ENCODE results near the gene GNL3L. TPM values are rescaled to one million over a fixed set of nuclear protein-coding genes. Genes with fewer than 3 reads are reported as not detected.
"Not testable (repeated sequence)": the region's sequence is repeated elsewhere in the genome, so short reads cannot be mapped to it uniquely, and the experiment has no call there.

Gene GNL3L
- total RNA-seq, result 19.9 TPM
- long read RNA-seq, partial matches to known transcripts, result 0 of 6 reads
- long read RNA-seq, other reads (novel, unspliced or antisense), result 2 of 6 reads

GRCh38 chrX:54529552-54530356 lies at the start of gene GNL3L:
TSS of gene GNL3L (plus strand) at chrX:54530219. CDS start at chrX:54532567, 2,348 bp downstream.
- ATAC-seq (peak; percentile 96), DNase-seq (peak; percentile 92)
- intact Hi-C loops (cut with micrococcal nuclease), result no loop called here

GRCh38 chrX:54482839-54483593 lies 47.0 kb upstream of the GNL3L start:
- intact Hi-C loops (cut with micrococcal nuclease), result no loop called here
- peak; percentile 46 for ATAC-seq
- peak; percentile 39 for DNase-seq

- DNase-seq (no peak), ATAC-seq (no peak)
- intact Hi-C loops (cut with micrococcal nuclease), result no loop called here
Observed at GRCh38 chrX:54483946-54484345, 46.1 kb upstream of the GNL3L start.

- DNase-seq (peak; percentile 40), ATAC-seq (peak; percentile 46)
- intact Hi-C loops (cut with micrococcal nuclease), result no loop called here
Observed at GRCh38 chrX:54484666-54485065, 45.4 kb upstream of the GNL3L start.

GRCh38 chrX:54489819-54490218 lies 40.2 kb upstream of the GNL3L start:
- ATAC-seq; intact Hi-C loops (cut with micrococcal nuclease); DNase-seq: not testable (repeated sequence)

GRCh38 chrX:54492340-54492739 lies 37.7 kb upstream of the GNL3L start:
- DNase-seq, result peak; percentile 45
- intact Hi-C loops (cut with micrococcal nuclease), result no loop called here
- ATAC-seq, result no peak

- intact Hi-C loops (cut with micrococcal nuclease), result no loop called here
- DNase-seq (no peak), ATAC-seq (no peak)
Observed at GRCh38 chrX:54494166-54494988, 35.6 kb upstream of the GNL3L start.

- DNase-seq, result peak; percentile 55
- intact Hi-C loops (cut with micrococcal nuclease), result no loop called here
- peak; percentile 42 for ATAC-seq
Observed at GRCh38 chrX:54494989-54495813, 34.8 kb upstream of the GNL3L start.

GRCh38 chrX:54495814-54496516 lies 34.1 kb upstream of the GNL3L start, which contains the start of gene FGD1:
TSS of gene FGD1 (minus strand) at chrX:54496234. CDS start at chrX:54495432, 802 bp downstream.
- intact Hi-C loops (cut with micrococcal nuclease), result no loop called here
- peak; percentile 95 for ATAC-seq

GRCh38 chrX:54496517-54496852 lies 33.5 kb upstream of the GNL3L start:
- DNase-seq, result no peak
- ATAC-seq, result no peak
- intact Hi-C loops (cut with micrococcal nuclease), result no loop called here

More at GRCh38 chrX:54495814-54496516, 34.1 kb upstream of the GNL3L start, which contains the start of gene FGD1:
- peak; percentile 86 for DNase-seq

- DNase-seq, result no peak
- no peak for ATAC-seq
- intact Hi-C loops (cut with micrococcal nuclease), result no loop called here
Observed at GRCh38 chrX:54496936-54497335, 33.1 kb upstream of the GNL3L start.

GRCh38 chrX:54509400-54509799 lies 20.6 kb upstream of the GNL3L start:
- no peak for DNase-seq
- intact Hi-C loops (cut with micrococcal nuclease), result no loop called here
- ATAC-seq, result peak; percentile 50

- intact Hi-C loops (cut with micrococcal nuclease), result no loop called here
- DNase-seq (no peak), ATAC-seq (no peak)
Observed at GRCh38 chrX:54529151-54529550, 868 bp upstream of the GNL3L start.

- intact Hi-C loops (cut with micrococcal nuclease), result no loop called here
- peak; percentile 44 for ATAC-seq
Observed at GRCh38 chrX:54530357-54530900, 410 bp downstream of the GNL3L start.

GRCh38 chrX:54534271-54534670 lies 4.3 kb downstream of the GNL3L start:
- intact Hi-C loops (cut with micrococcal nuclease), result no loop called here
- DNase-seq (no peak), ATAC-seq (no peak)

More at GRCh38 chrX:54530357-54530900, 410 bp downstream of the GNL3L start:
- DNase-seq, result no peak

GRCh38 chrX:54540289-54540688 lies 10.3 kb downstream of the GNL3L start:
- intact Hi-C loops (cut with micrococcal nuclease), result no loop called here
- ATAC-seq (peak; percentile 98), DNase-seq (peak; percentile 34)

- DNase-seq; ATAC-seq; intact Hi-C loops (cut with micrococcal nuclease): not testable (repeated sequence)
Observed at GRCh38 chrX:54542239-54542638, 12.2 kb downstream of the GNL3L start.

- ATAC-seq (no peak), DNase-seq (no peak)
- intact Hi-C loops (cut with micrococcal nuclease), result no loop called here
Observed at GRCh38 chrX:54550821-54551220, 20.8 kb downstream of the GNL3L start.
